ENCODE data around the gene AADACL2. TPM values are rescaled to one million over a fixed set of nuclear protein-coding genes. Genes with fewer than 3 reads are reported as not detected.
A peak's percentile ranks its signal among the peaks of the same experiment; 100 is the strongest.

Gene AADACL2
- total RNA-seq, 2 donors from 2014 or later = not detected

DNA sequence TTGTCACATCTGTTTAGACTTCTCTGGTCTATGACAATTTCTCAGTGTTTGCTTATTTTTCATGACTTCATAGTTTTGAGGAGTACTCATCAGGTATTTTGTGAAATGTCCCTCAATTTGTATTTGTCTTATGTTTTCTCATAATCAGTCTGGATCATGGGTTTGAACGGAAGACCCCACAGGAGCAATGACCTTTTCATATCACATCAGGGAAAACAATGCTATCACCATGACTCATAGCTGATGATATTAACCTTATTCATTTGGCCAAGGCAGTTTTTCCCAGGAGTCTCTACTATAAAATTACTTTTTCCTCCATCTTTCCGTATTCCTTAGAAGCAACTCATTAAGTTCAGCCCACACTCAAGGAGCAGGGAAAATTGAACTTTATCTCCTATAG is 32.7 kb downstream of the AADACL2 start:
- intact Hi-C loops (cut with DNase I) = no loop called here
- peaks cover 33% of the 10 kb centered on the region for H3K4me1 ChIP-seq
- TF ChIP-seq, protein P1, sequence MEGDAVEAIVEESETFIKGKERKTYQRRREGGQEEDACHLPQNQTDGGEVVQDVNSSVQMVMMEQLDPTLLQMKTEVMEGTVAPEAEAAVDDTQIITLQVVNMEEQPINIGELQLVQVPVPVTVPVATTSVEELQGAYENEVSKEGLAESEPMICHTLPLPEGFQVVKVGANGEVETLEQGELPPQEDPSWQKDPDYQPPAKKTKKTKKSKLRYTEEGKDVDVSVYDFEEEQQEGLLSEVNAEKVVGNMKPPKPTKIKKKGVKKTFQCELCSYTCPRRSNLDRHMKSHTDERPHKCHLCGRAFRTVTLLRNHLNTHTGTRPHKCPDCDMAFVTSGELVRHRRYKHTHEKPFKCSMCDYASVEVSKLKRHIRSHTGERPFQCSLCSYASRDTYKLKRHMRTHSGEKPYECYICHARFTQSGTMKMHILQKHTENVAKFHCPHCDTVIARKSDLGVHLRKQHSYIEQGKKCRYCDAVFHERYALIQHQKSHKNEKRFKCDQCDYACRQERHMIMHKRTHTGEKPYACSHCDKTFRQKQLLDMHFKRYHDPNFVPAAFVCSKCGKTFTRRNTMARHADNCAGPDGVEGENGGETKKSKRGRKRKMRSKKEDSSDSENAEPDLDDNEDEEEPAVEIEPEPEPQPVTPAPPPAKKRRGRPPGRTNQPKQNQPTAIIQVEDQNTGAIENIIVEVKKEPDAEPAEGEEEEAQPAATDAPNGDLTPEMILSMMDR (IDR thresholded peaks at IDR 0.05) = no peak
- peak overlapping the region in 1 of 4 donors; percentile 54 for H3K27ac ChIP-seq
- H3K36me3 ChIP-seq (replicated peaks in 1 of 2; ENCODE audit: insufficient read depth in 1 of 2, low read depth in 2 of 2) = no peaks in the 10 kb centered on the region
- DNase-seq (no peak), ATAC-seq (no peak)
- H3K27me3 ChIP-seq = no peaks in the 10 kb centered on the region
- no peak overlapping the region for H3K4me3 ChIP-seq
- no peaks in the 10 kb centered on the region for H3K9me3 ChIP-seq
- 50 to 70% methylated on average over 2 of the region's 2 CpGs for WGBS, 2 donors

DNA sequence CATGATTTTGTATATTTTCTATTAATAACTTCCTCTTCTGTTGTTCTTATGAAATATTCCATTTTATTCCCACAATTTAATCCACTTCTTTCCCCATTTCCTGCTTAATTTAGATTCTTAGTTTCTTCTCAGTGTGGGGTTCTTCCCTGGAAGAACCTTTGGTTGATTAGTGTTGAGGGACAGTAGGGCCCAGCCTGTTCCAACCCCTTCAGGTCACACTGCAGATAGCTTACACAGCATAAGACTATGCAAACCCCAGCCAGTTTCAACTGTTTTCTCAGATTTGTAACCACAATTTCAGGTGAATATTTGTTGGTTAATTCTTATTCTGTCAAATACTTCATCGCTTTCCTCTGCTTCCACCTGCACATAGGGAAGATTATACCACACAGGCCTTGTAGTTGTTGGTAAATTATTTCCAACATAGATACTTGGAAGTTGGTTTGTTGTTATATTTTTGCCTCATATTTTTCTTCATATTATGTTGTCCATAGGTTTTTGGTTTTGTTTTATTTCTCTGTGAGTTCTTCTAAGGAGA is 34.7 kb downstream of the AADACL2 start:
- no peaks in the 10 kb centered on the region for H3K36me3 ChIP-seq (replicated peaks in 1 of 2; ENCODE audit: insufficient read depth in 1 of 2, low read depth in 2 of 2)
- intact Hi-C loops (cut with DNase I) = no loop called here
- DNase-seq (no peak), ATAC-seq (no peak)
- peak overlapping the region in 2 of 4 donors; percentile 87 to 90 for H3K27ac ChIP-seq
- TF ChIP-seq, protein P1 (IDR thresholded peaks at IDR 0.05) = no peak
- no peak for TF ChIP-seq POLR2A (IDR thresholded peaks at IDR 0.05)
- peaks cover 50% of the 10 kb centered on the region for H3K4me1 ChIP-seq
- WGBS, 2 donors = 41 to 100% methylated on average over 1 of the region's 1 CpG
- no peaks in the 10 kb centered on the region for H3K27me3 ChIP-seq
- H3K9me3 ChIP-seq = no peaks in the 10 kb centered on the region
- no peak overlapping the region for H3K4me3 ChIP-seq

DNA sequence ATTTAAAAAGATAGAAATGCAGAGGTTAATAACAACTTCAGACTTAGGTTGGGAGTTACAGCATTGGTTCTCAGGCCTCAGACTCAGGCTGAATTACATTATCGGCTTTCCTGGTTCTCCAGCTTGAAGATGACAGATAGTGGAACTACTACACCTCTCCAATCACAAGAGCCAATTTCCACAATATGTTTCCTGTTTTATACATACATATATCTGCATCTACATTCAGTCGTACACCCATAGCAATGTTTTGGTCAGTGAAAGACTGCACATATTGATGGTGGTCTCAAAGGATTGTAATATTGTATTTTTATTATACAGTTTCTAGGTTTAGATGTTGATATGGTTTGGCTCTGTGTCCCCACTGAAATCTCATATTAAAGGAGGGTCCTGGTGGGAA is 35.4 kb downstream of the AADACL2 start:
- H3K27me3 ChIP-seq = no peaks in the 10 kb centered on the region
- TF ChIP-seq POLR2A (IDR thresholded peaks at IDR 0.05) = no peak
- TF ChIP-seq, protein P1 (IDR thresholded peaks at IDR 0.05) = no peak
- ATAC-seq (no peak), DNase-seq (no peak)
- no peak overlapping the region for H3K4me3 ChIP-seq
- 57 to 73% methylated on average over 2 of the region's 2 CpGs for WGBS, 2 donors
- peak overlapping the region; percentile 63 to 90 (median 87) for H3K27ac ChIP-seq
- intact Hi-C loops (cut with DNase I) = no loop called here
- peaks cover 50% of the 10 kb centered on the region for H3K4me1 ChIP-seq
- H3K9me3 ChIP-seq = no peaks in the 10 kb centered on the region
- no peaks in the 10 kb centered on the region for H3K36me3 ChIP-seq (replicated peaks in 1 of 2; ENCODE audit: insufficient read depth in 1 of 2, low read depth in 2 of 2)

DNA sequence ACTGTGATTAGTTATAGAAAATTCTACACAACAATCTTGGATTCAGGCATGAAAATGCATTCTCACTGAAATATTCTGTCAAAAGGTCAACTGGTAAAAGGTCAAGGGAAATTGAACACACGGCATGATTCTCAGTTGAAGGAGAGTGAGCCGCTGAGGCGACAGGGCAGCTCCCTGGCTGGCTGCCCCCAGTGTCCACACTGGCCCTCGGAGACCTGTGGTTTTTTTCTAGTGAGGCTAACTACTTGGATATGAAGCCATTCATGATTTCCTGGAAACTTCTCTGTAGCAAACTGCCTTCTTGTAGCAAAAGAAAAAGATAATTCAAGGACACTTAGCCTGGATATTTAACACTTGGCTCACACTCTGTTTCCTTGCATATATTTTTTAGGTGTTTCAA is 37.2 kb downstream of the AADACL2 start:
- no peaks in the 10 kb centered on the region for H3K27me3 ChIP-seq
- peaks cover 66% of the 10 kb centered on the region for H3K4me1 ChIP-seq
- no peak overlapping the region for H3K4me3 ChIP-seq
- H3K36me3 ChIP-seq (replicated peaks in 1 of 2; ENCODE audit: insufficient read depth in 1 of 2, low read depth in 2 of 2) = no peaks in the 10 kb centered on the region
- H3K9me3 ChIP-seq = no peaks in the 10 kb centered on the region
- peak; percentile 87 for ATAC-seq
- H3K27ac ChIP-seq = peak overlapping the region; percentile 65 to 90 (median 87)
- 4 to 18% methylated on average over 4 of the region's 4 CpGs for WGBS, 2 donors
- no peak for TF ChIP-seq POLR2A (IDR thresholded peaks at IDR 0.05)
- TF ChIP-seq, protein P1 (IDR thresholded peaks at IDR 0.05) = no peak
- intact Hi-C loops (cut with DNase I) = no loop called here
- DNase-seq = peak; percentile 80 to 91 (median 88)

DNA sequence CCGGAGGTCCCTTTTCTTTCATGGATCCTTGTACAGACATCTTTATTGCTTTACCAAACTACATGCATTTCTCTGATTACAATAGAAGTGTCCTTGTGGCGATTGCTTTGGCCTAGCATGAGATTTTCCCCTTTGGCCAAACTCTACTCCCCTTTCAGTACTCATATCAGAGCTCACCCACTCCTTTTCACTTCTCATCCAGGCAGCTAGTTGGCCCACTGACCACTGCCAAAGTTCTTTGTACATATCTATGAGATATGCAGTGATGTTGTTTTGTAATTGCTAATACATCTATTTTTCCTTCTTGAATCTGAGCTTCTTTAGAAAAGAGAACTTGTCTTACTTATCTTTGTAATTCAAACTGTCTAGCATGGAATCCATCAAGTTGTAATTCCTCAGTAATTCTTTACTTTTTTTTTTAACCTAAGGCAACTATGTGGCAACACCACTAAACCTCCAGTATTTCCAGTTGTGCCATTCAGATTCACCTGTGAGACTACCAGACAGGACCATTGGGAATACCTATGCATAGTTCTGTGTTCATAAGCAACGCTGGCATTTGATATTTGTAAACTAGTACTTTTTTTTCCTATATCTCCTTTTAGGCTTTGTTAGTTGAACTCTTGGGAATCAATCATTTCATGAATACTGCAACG is 39.2 kb downstream of the AADACL2 start:
- 61 to 76% methylated on average over 4 of the region's 4 CpGs for WGBS, 2 donors
- H3K4me3 ChIP-seq = no peak overlapping the region
- intact Hi-C loops (cut with DNase I) = no loop called here
- H3K9me3 ChIP-seq = no peaks in the 10 kb centered on the region
- DNase-seq (no peak), ATAC-seq (no peak)
- no peaks in the 10 kb centered on the region for H3K27me3 ChIP-seq
- H3K27ac ChIP-seq = peak overlapping the region in 2 of 4 donors; percentile 8 to 90
- TF ChIP-seq, protein P1 (IDR thresholded peaks at IDR 0.05) = no peak
- TF ChIP-seq POLR2A (IDR thresholded peaks at IDR 0.05) = no peak
- H3K36me3 ChIP-seq (replicated peaks in 1 of 2; ENCODE audit: insufficient read depth in 1 of 2, low read depth in 2 of 2) = no peaks in the 10 kb centered on the region
- H3K4me1 ChIP-seq = peaks cover 75% of the 10 kb centered on the region

All from body of pancreas (tissue), 4 donors.